GM12865 (cell line): ENCODE results near the gene ZNF200.

ENCODE experiments used
- DNase-seq: peaks from one replicate; pipeline ENCODE4 v3.0.0; 2010; ENCODE audit warnings: low read depth
- H3K4me3 ChIP-seq: 2 replicates; pipeline ENCODE4 v1.5.1; 2011; ENCODE audit warnings: mild to moderate bottlenecking, low read depth, low read length, control low read depth
- CTCF ChIP-seq: IDR thresholded peaks from 2 replicates; pipeline ENCODE4 v1.5.1; 2011; ENCODE audit warnings: low read length, control low read depth, low read depth, inconsistent platforms; ENCODE audit not compliant: insufficient read depth; ENCODE audit errors: missing control alignments

Gene ZNF200

GRCh38 chr16:3173892-3174617, 60.9 kb downstream of the ZNF200 start:
- TF ChIP-seq CTCF: peak; percentile 49
- DNase-seq: peak; percentile 65
- peak overlapping the region; percentile 44 for H3K4me3 ChIP-seq
